ENCODE results near the gene DOCK1. TPM values are rescaled to one million over a fixed set of nuclear protein-coding genes. Genes with fewer than 3 reads are reported as not detected.

The DOCK1 gene
- total RNA-seq, 4 donors from 2014 or later: 50.8 to 59.0 (median 53.6) TPM

DNA sequence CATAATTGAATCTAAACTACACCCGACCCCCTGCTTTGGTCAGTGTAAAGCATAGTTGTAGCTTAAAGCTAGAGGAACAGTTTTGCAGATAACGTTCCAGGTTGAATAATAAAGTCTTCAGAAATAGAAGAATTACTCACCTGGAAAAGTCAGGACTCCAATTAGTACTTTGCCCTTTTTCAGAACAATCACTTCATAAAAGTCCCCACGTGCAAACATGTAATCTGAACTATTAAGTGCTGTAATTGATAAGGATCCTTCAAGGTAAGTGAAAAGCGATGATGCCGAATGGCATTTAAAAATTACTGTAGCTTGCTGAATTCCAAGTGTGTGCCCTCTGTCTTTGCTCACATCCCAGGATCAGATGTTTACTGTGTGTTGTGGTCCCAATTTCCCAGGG lies 344.8 kb downstream of the DOCK1 start:
- no peak overlapping the region for H3K4me3 ChIP-seq
- no peaks in the 10 kb centered on the region for H3K27me3 ChIP-seq
- H3K27ac ChIP-seq: no peak overlapping the region
- no peaks in the 10 kb centered on the region for H3K4me1 ChIP-seq
- 83 to 84% methylated on average over 5 of the region's 5 CpGs for WGBS, 2 donors (ENCODE audit: low coverage in 1 of 2)
- H3K36me3 ChIP-seq: peaks cover 0 to 33% of the 10 kb centered on the region in 2 donors
- no peak for TF ChIP-seq POLR2AphosphoS5 (IDR thresholded peaks at IDR 0.05)
- no peak for TF ChIP-seq EP300 (IDR thresholded peaks at IDR 0.05)
- TF ChIP-seq POLR2A (IDR thresholded peaks at IDR 0.05): no peak
- no peak for ATAC-seq
- H3K9me3 ChIP-seq: no peaks in the 10 kb centered on the region

DNA sequence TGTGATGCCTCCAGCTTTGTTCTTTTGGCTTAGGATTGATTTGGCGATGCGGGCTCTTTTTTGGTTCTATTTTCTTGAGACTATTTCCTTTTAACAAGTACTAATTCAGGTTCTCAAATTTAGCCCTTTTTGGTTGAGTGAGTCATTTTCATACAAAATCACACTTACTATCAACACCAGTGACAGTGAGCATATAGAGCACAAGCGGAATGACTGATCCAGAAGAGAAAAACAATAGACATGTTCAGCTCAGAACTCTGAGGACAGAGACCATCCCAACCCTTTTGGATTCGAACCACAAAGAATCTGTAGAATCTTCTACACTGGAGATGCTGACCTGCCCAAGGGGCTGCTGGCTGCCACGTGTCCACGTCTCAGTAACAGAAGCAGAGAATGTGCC lies 347.6 kb downstream of the DOCK1 start:
- no peak for TF ChIP-seq POLR2AphosphoS5 (IDR thresholded peaks at IDR 0.05)
- Histone ChIP-seq H3K9me3 (no peaks in the 10 kb centered on the region), H3K36me3 (peaks cover 0 to 37% of the 10 kb centered on the region in 2 donors), H3K27ac (no peak overlapping the region), H3K4me1 (no peaks in the 10 kb centered on the region), H3K27me3 (no peaks in the 10 kb centered on the region), H3K4me3 (no peak overlapping the region)
- no peak for ATAC-seq
- WGBS, 2 donors (ENCODE audit: low coverage in 1 of 2): 93 to 98% methylated on average over 3 to 5 of the region's 6 CpGs

DNA sequence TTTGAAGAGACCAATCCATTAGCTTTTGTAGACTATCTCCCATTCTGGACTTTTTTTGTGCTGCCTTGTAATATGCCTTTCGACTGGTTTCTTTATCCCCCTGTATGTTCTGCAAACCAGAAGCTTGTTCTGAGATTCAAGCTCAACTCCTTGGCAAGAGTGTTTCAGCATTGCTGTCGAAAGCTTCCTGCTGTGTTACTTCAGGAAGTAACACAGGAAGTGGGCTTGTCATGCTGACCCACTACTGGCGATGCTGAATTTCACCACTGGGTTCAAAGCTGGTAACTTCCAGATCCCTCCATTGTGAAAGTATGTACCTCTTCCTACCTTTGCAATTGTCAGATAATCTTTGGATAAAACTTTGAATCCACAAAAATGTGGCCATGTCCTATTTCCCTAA lies 349.0 kb downstream of the DOCK1 start:
- H3K4me3 ChIP-seq: no peak overlapping the region
- H3K9me3 ChIP-seq: no peaks in the 10 kb centered on the region
- no peaks in the 10 kb centered on the region for H3K27me3 ChIP-seq
- peaks cover 0 to 37% of the 10 kb centered on the region in 2 donors for H3K36me3 ChIP-seq
- ATAC-seq: no peak
- no peak overlapping the region for H3K27ac ChIP-seq
- WGBS, 2 donors (ENCODE audit: low coverage in 1 of 2): 67 to 79% methylated on average over 1 to 3 of the region's 3 CpGs
- TF ChIP-seq, protein P1, sequence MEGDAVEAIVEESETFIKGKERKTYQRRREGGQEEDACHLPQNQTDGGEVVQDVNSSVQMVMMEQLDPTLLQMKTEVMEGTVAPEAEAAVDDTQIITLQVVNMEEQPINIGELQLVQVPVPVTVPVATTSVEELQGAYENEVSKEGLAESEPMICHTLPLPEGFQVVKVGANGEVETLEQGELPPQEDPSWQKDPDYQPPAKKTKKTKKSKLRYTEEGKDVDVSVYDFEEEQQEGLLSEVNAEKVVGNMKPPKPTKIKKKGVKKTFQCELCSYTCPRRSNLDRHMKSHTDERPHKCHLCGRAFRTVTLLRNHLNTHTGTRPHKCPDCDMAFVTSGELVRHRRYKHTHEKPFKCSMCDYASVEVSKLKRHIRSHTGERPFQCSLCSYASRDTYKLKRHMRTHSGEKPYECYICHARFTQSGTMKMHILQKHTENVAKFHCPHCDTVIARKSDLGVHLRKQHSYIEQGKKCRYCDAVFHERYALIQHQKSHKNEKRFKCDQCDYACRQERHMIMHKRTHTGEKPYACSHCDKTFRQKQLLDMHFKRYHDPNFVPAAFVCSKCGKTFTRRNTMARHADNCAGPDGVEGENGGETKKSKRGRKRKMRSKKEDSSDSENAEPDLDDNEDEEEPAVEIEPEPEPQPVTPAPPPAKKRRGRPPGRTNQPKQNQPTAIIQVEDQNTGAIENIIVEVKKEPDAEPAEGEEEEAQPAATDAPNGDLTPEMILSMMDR (IDR thresholded peaks at IDR 0.05): no peak
- TF ChIP-seq EP300 (IDR thresholded peaks at IDR 0.05): no peak
- TF ChIP-seq POLR2A (IDR thresholded peaks at IDR 0.05): no peak
- TF ChIP-seq POLR2AphosphoS5 (IDR thresholded peaks at IDR 0.05): no peak
- no peaks in the 10 kb centered on the region for H3K4me1 ChIP-seq

DNA sequence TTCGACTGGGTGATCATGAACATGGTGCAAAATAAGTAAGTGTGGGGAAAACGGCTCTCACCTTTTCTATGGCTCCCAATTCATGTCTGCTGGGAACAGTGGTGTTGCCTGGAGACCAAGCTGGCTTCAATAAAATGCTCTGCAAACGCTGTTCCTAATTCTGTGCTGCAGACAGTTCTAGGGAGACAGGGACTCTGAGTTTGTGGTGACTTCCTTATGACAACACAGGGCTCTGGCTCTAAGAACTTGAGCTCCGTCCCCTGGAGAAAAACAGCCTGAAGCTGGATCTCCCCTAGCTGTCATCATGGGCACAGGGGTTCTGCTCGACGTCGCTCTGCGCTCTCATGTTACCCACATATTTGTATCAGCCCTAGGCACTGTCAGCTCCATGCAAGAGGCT lies 352.2 kb downstream of the DOCK1 start:
- peaks cover 0 to 33% of the 10 kb centered on the region in 2 donors for H3K36me3 ChIP-seq
- no peak overlapping the region for H3K27ac ChIP-seq
- no peaks in the 10 kb centered on the region for H3K27me3 ChIP-seq
- no peaks in the 10 kb centered on the region for H3K4me1 ChIP-seq
- TF ChIP-seq, protein P1 (IDR thresholded peaks at IDR 0.05): no peak
- TF ChIP-seq EP300 (IDR thresholded peaks at IDR 0.05) (no peak), POLR2AphosphoS5 (IDR thresholded peaks at IDR 0.05) (no peak), POLR2A (IDR thresholded peaks at IDR 0.05) (no peak)
- H3K9me3 ChIP-seq: no peaks in the 10 kb centered on the region
- no peak overlapping the region for H3K4me3 ChIP-seq
- no peak for ATAC-seq
- WGBS, 2 donors (ENCODE audit: low coverage in 1 of 2): 76 to 79% methylated on average over 6 to 8 of the region's 8 CpGs

DNA sequence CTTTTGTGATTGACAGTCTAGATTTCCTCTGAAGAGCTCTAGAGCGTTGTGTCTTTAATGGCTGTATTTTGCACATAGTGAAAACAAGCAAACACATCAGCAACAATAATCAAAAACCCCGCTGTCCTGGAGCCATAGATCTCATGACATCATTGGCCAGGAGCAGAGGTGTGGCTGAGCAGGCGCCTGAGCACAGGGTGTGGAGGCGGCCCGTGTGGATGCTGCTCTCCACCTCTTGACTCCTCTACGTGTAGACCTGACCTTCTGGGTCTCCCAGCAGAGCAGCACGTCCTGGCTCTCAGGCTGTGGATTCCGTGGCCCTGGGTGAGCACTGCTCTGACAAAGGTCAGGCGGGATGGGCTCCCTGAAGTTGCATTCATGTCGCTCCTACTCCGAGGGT lies 354.1 kb downstream of the DOCK1 start:
- no peak overlapping the region for H3K4me3 ChIP-seq
- H3K4me1 ChIP-seq: no peaks in the 10 kb centered on the region
- no peaks in the 10 kb centered on the region for H3K27me3 ChIP-seq
- WGBS, 2 donors (ENCODE audit: low coverage in 1 of 2): 80 to 95% methylated on average over 2 of the region's 11 CpGs
- TF ChIP-seq POLR2AphosphoS5 (IDR thresholded peaks at IDR 0.05): no peak
- peaks cover 0 to 38% of the 10 kb centered on the region in 2 donors for H3K36me3 ChIP-seq
- H3K27ac ChIP-seq: no peak overlapping the region
- no peak for ATAC-seq
- H3K9me3 ChIP-seq: no peaks in the 10 kb centered on the region

DNA sequence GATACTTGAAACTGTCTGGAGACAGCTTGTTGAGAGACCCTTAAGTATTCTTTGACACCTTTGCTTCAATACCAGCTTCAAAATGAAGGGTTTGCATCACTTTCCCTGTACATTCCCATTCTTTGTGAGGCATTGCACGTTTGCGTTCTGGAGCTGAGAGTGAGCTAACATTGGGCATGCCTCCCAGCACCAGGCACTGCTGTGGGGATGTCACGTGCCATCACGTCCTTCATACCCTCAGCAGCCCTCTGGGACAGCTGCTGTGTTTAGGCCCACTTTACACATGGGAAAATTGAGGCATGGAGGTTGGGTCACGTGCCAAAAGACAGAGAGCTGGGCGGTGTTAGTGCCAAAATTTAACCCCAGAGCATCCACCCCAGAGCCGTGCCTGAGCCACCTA lies 357.4 kb downstream of the DOCK1 start:
- H3K27ac ChIP-seq: no peak overlapping the region
- no peaks in the 10 kb centered on the region for H3K27me3 ChIP-seq
- peaks cover 0 to 37% of the 10 kb centered on the region in 2 donors for H3K36me3 ChIP-seq
- no peak overlapping the region for H3K4me3 ChIP-seq
- no peak for ATAC-seq
- no peaks in the 10 kb centered on the region for H3K4me1 ChIP-seq
- H3K9me3 ChIP-seq: no peaks in the 10 kb centered on the region
- no peak for TF ChIP-seq EP300 (IDR thresholded peaks at IDR 0.05)
- TF ChIP-seq, protein P1 (IDR thresholded peaks at IDR 0.05): no peak
- no peak for TF ChIP-seq POLR2AphosphoS5 (IDR thresholded peaks at IDR 0.05)
- no peak for TF ChIP-seq POLR2A (IDR thresholded peaks at IDR 0.05)
- WGBS, 2 donors (ENCODE audit: low coverage in 1 of 2): 86 to 95% methylated on average over 6 of the region's 7 CpGs
